ENCODE measurements around the gene TEKT3.

DNA sequence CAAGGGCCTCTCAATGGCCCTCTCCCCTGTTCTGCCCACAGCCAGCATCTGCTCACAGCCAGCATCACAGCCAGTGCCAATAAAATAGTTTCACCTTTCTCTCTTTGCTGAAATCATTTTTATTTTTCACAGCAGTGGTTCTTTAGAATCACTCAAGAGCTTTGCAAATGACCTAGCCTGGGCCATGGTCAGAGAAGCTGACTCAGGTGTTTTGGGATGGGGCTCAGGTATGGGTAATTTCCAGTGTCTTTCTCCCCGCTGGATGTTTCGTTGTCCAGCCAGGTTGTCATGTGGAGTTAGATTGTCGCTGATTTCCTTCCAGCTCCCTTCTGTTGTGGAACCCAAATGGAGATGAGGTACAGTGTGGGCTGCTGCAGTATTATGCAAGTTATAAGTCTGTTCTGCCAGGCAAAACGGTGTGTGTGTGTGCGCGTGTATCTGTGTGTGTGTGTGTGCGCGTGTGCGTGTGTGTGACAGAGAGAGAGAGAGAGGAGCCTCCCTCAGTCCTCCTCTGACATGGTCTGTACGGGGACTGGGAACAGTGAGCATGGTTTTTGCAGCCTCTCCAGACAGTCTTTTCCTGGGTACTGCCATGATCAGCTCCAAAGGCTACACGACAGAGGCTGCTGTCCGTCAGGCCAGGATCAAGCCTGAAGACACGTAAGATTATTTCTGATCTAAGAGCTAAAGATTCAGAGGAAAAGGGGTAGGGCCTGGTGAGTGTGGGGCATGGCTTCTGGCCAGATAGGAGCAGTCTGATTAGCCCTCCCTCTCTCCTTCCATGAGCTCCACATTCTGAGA, 74.9 kb downstream of the TEKT3 start:
- TF ChIP-seq, protein P1, sequence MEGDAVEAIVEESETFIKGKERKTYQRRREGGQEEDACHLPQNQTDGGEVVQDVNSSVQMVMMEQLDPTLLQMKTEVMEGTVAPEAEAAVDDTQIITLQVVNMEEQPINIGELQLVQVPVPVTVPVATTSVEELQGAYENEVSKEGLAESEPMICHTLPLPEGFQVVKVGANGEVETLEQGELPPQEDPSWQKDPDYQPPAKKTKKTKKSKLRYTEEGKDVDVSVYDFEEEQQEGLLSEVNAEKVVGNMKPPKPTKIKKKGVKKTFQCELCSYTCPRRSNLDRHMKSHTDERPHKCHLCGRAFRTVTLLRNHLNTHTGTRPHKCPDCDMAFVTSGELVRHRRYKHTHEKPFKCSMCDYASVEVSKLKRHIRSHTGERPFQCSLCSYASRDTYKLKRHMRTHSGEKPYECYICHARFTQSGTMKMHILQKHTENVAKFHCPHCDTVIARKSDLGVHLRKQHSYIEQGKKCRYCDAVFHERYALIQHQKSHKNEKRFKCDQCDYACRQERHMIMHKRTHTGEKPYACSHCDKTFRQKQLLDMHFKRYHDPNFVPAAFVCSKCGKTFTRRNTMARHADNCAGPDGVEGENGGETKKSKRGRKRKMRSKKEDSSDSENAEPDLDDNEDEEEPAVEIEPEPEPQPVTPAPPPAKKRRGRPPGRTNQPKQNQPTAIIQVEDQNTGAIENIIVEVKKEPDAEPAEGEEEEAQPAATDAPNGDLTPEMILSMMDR (IDR thresholded peaks at IDR 0.05): no peak
- no peak for TF ChIP-seq POLR2A (IDR thresholded peaks at IDR 0.05)

All from heart left ventricle (tissue), 13 donors.